Neural crest cell (in vitro differentiated cells): ENCODE data around the gene LCTL. TPM values are rescaled to one million over a fixed set of nuclear protein-coding genes. Genes with fewer than 3 reads are reported as not detected.

Source experiments
- DNase-seq: peaks from one replicate; pipeline ENCODE4 v3.0.0; 2021; ENCODE audit warnings: low read depth, mixed read lengths, low spot score
- H3K27ac Mint-ChIP-seq: one replicate; pipeline ENCODE4 v1.8.0; 2021; ENCODE audit warnings: mild to moderate bottlenecking, mixed read lengths; ENCODE audit not compliant: unreplicated experiment
- H3K27me3 Mint-ChIP-seq: 2 replicates; pipeline ENCODE4 v1.8.0; 2021; ENCODE audit warnings: low read depth, mild to moderate bottlenecking, mixed read lengths
- H3K36me3 Mint-ChIP-seq: 2 replicates; pipeline ENCODE4 v1.8.0; 2021; ENCODE audit warnings: low read depth, mild to moderate bottlenecking, mixed read lengths
- H3K4me1 Mint-ChIP-seq: 2 replicates; pipeline ENCODE4 v1.8.0; 2021; ENCODE audit warnings: mixed read lengths
- H3K4me3 Mint-ChIP-seq: one replicate; pipeline ENCODE4 v1.8.0; 2021; ENCODE audit warnings: mild to moderate bottlenecking, mixed read lengths
- H3K9me3 Mint-ChIP-seq: 2 replicates; pipeline ENCODE4 v1.8.0; 2021; ENCODE audit warnings: mixed read lengths
- total RNA-seq: library from RNA; stranded (reverse); gene quantifications from 2 replicates; pipeline ENCODE4 v1.2.1, GENCODE V29; 2021
- TF ChIP-seq, protein P1 (sequence below): fragments of 200-600 bp; sonication (generic); conservative IDR thresholded peaks from 2 replicates; pipeline ENCODE4 v1.5.0; 2021; ENCODE audit warnings: antibody characterized with exemption, mild to moderate bottlenecking

The LCTL gene
- total RNA-seq, 1 donor from 2014 or later: 2.1 TPM

DNA sequence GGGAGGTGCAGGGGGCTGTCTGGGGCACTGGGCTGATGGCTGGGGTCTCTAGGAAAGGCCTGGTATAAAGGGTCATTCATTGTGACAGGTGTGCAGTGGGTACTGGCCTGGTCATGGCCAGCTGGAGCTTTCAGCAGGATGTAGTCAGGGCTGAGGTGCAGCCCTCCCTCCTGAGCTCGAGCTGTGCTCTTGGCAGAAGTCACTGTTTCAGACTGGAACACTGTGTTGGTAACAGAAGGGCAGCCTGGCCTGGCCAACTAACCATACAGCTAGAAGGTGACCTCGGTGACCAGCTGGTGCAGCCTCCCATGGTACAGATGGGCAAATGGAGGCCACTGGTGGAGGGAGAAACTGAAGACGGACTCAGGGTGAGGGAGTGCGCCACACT is 34.4 kb upstream of the LCTL start:
- no peak for DNase-seq
- TF ChIP-seq, protein P1, sequence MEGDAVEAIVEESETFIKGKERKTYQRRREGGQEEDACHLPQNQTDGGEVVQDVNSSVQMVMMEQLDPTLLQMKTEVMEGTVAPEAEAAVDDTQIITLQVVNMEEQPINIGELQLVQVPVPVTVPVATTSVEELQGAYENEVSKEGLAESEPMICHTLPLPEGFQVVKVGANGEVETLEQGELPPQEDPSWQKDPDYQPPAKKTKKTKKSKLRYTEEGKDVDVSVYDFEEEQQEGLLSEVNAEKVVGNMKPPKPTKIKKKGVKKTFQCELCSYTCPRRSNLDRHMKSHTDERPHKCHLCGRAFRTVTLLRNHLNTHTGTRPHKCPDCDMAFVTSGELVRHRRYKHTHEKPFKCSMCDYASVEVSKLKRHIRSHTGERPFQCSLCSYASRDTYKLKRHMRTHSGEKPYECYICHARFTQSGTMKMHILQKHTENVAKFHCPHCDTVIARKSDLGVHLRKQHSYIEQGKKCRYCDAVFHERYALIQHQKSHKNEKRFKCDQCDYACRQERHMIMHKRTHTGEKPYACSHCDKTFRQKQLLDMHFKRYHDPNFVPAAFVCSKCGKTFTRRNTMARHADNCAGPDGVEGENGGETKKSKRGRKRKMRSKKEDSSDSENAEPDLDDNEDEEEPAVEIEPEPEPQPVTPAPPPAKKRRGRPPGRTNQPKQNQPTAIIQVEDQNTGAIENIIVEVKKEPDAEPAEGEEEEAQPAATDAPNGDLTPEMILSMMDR: no peak
- Mint-ChIP-seq H3K27me3 (no peaks in the 10 kb centered on the region), H3K27ac (no peak overlapping the region), H3K9me3 (no peaks in the 10 kb centered on the region), H3K4me3 (no peak overlapping the region), H3K36me3 (no peaks in the 10 kb centered on the region), H3K4me1 (no peaks in the 10 kb centered on the region)

DNA sequence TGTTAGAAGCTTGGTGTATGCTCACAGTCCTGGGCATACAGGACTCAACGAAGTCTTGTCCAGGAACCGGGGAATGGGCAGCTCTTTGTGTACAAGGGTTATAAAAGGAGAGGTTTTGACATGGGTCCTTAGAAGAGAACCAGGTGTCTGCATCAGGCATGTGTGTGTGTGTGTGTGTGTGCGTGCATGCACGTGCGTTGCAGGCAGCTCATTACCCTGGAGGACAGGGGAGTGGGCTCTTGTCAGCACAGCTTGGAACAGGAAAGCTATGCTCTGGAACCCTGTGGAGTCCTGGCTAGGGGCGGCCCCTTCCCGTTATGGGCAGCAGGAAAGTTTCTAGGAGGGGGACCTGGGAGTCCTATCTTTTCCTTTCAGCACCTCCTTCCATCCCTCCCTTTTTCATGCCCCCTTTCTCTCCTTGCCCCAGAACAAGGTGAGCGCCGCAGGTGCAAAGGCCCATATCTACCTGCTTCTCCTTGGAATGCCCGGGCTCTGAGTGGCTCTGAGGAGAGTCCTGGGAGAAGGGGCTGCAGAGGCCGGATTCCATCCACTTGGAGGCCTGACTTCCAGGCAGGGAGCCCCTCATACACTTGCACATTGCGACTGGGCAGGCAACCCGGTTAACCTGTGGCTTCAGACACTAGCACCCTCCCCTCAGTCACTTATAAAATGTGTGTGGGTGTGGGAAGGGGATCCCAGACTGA is 33.9 kb upstream of the LCTL start:
- Mint-ChIP-seq H3K4me1 (no peaks in the 10 kb centered on the region), H3K36me3 (no peaks in the 10 kb centered on the region), H3K4me3 (no peak overlapping the region), H3K27me3 (no peaks in the 10 kb centered on the region), H3K27ac (no peak overlapping the region), H3K9me3 (no peaks in the 10 kb centered on the region)
- TF ChIP-seq, protein P1: no peak
- DNase-seq: no peak

DNA sequence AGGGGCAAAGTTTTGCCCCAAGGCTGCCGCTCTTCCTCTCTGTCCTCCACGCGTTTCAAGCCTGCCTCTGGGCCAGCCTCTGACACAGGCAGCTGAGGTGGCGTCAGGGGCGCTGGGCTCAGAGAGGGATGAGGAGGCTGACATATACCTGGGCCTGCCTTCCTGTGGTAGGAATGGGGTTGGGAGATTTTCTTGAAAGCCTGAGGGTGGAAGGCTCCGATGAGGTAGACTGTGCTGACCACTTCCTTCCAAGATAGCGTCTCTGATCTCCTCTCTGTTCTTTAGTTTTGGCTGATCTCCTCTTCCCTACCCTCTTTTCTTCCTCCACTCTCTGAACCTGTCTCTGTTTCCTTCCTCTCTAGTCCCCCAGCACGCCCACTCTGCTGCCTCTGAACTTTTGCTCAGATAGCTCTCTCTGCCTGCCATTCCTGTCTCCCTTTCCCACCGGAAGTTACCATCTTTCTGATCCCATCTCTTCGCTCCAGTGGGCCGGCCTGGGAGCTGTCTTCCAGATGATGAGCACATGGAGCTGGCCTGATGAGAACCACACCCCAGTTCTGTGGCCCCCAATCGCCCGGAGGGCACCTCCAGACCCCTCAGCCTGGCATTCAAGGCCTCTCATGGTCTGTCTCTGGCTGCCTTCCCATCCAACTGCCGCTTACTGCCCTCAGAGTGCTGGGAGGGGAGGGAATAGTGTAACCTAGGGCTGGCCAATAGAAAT is 32.5 kb upstream of the LCTL start:
- no peak for DNase-seq
- Mint-ChIP-seq H3K27me3 (no peaks in the 10 kb centered on the region), H3K27ac (peak overlapping the region; percentile 90), H3K9me3 (no peaks in the 10 kb centered on the region), H3K4me3 (no peak overlapping the region), H3K4me1 (no peaks in the 10 kb centered on the region), H3K36me3 (no peaks in the 10 kb centered on the region)
- TF ChIP-seq, protein P1: no peak

DNA sequence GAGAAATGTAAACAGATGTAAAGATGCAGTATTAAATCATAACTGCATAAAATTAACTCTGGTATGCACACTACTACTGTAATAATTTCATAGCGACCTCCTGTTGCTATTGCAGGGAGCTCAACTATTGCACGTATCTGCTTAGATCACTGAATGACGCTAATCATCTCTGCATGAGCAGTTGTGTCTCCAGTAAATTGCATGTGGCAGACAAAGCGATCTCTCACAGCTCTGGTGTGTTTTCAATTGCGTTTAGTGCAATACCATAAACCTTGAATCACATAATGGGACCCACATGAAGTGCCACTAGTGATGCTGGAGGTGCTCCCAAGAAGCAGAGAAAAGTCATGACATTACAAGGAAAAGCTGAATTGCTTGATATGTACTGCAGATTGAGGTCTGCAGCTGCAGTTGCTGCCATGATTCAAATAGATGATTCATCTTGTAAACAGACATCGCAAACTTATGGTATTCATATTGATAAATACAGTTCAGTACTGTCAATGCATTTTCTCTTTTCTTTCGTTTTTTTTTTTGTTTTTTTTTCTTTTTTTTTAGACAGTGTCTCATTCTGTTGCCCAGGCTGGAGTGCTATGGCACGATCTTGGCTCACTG is 30.2 kb upstream of the LCTL start:
- DNase-seq: no peak
- Mint-ChIP-seq H3K9me3 (no peaks in the 10 kb centered on the region), H3K36me3 (no peaks in the 10 kb centered on the region), H3K4me3 (no peak overlapping the region), H3K27me3 (no peaks in the 10 kb centered on the region), H3K27ac (no peak overlapping the region), H3K4me1 (no peaks in the 10 kb centered on the region)
- TF ChIP-seq, protein P1: no peak

DNA sequence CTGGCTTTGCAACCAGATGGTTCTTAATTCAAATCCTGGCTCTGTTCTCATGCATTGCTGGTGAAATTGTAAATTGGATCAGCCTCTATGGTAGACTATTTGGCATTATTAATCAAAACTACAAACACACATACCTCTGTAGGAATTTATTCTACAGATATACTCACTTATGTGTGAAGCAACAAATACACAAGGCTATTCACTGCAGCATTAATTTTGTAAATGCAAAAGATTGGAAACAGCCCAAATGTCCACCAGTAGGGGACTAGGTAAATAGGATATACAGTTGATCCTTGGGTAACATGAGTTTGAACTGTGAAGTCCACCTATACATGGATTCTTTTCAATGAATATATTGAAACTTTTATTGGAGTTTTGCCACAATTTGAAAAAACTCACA is 29.5 kb upstream of the LCTL start:
- H3K4me3 Mint-ChIP-seq: no peak overlapping the region
- no peak overlapping the region for H3K27ac Mint-ChIP-seq
- H3K36me3 Mint-ChIP-seq: no peaks in the 10 kb centered on the region

More for the DNA sequence above, 29.5 kb upstream of the LCTL start:
- Mint-ChIP-seq H3K4me1 (no peaks in the 10 kb centered on the region), H3K27me3 (no peaks in the 10 kb centered on the region), H3K9me3 (no peaks in the 10 kb centered on the region)
- no peak for DNase-seq
- TF ChIP-seq, protein P1: no peak
